Activated CD8-positive, alpha-beta T cell treated with anti-CD3 and anti-CD28 coated beads for 36 hours (primary cell): ENCODE data around the gene SND1. TPM values are rescaled to one million over a fixed set of nuclear protein-coding genes. Genes with fewer than 3 reads are reported as not detected.

ENCODE experiments used
- ATAC-seq: fragments of 200-7000 bp; cut with Tn5 transposase; one replicate; pipeline ENCODE4 v1.10.0; 2021; ENCODE audit warnings: mild to moderate bottlenecking, moderate library complexity
- CTCF ChIA-PET: fragments of 350-600 bp; sonication (Branson Sonifier 250); formaldehyde crosslinking; loops from one replicate; lab custom pipeline; 2021; ENCODE audit warnings: antibody characterized with exemption; lab: Charles Lee
- POLR2A ChIA-PET: fragments of 350-600 bp; sonication (Branson Sonifier 250); formaldehyde crosslinking; loops from one replicate; lab custom pipeline; 2021; ENCODE audit warnings: antibody characterized with exemption; lab: Charles Lee
- DNase-seq: peaks from one replicate; pipeline ENCODE4 v3.0.0-alpha.2; 2020
- H3K27ac Mint-ChIP-seq: one replicate; pipeline ENCODE4 v1.8.0; 2021; ENCODE audit warnings: mild to moderate bottlenecking, mixed read lengths
- H3K27me3 Mint-ChIP-seq: one replicate; pipeline ENCODE4 v1.8.0; 2021; ENCODE audit warnings: mixed read lengths
- H3K36me3 Mint-ChIP-seq: one replicate; pipeline ENCODE4 v1.8.0; 2021; ENCODE audit warnings: low read depth, mixed read lengths
- H3K4me1 Mint-ChIP-seq: one replicate; pipeline ENCODE4 v1.8.0; 2021; ENCODE audit warnings: low read depth, mixed read lengths
- H3K4me3 Mint-ChIP-seq: one replicate; pipeline ENCODE4 v1.8.0; 2021; ENCODE audit warnings: mild to moderate bottlenecking, moderate library complexity, mixed read lengths
- H3K9me3 Mint-ChIP-seq: one replicate; pipeline ENCODE4 v1.8.0; 2021; ENCODE audit warnings: mixed read lengths
- CTCF ChIP-seq: fragments of 200-600 bp; IDR thresholded peaks from one replicate; pipeline ENCODE4 v1.8.0; 2022; ENCODE audit warnings: antibody characterized with exemption, mild to moderate bottlenecking
- intact Hi-C: fragments of 100-400 bp; cut with micrococcal nuclease; formaldehyde crosslinking; loops from one replicate; pipeline ENCODE4 v1.10.0; 2022
- total RNA-seq, 2 experiments: library from RNA; stranded (reverse); gene quantifications; one replicate each; pipeline ENCODE4 v1.2.3, GENCODE V29; 2021

Gene SND1
- total RNA-seq, 2 experiments from 2014 or later, result 206 to 208 TPM

GRCh38 chr7:128003787-128004186 is 351.8 kb downstream of the SND1 start:
- DNase-seq, result peak; percentile 5
- no peak overlapping the region for H3K27ac Mint-ChIP-seq
- H3K4me3 Mint-ChIP-seq, result no peak overlapping the region
- no peak for TF ChIP-seq CTCF
- H3K36me3 Mint-ChIP-seq, result peaks cover 8% of the 10 kb centered on the region
- H3K4me1 Mint-ChIP-seq, result peaks cover 13% of the 10 kb centered on the region
- no peaks in the 10 kb centered on the region for H3K9me3 Mint-ChIP-seq
- peak; percentile 24 for ATAC-seq
- POLR2A ChIA-PET, result no interaction called here
- CTCF ChIA-PET, result no interaction called here
- intact Hi-C loops, result no loop called here
- no peaks in the 10 kb centered on the region for H3K27me3 Mint-ChIP-seq

- no peak for DNase-seq
- ATAC-seq, result no peak
- Mint-ChIP-seq H3K27me3 (no peaks in the 10 kb centered on the region), H3K4me3 (no peak overlapping the region), H3K27ac (no peak overlapping the region), H3K9me3 (no peaks in the 10 kb centered on the region), H3K36me3 (peaks cover 8% of the 10 kb centered on the region), H3K4me1 (peaks cover 13% of the 10 kb centered on the region)
- intact Hi-C loops, result no loop called here
- ChIA-PET POLR2A (interaction anchor here (0.7 kb wide), 1 partner anchor 21 kb away, joined by 3 read pairs; no protein-coding TSS in a partner anchor), CTCF (interaction anchor here (1.0 kb wide), 1 partner anchor 296 kb away, joined by 3 read pairs; no protein-coding TSS in a partner anchor)
- TF ChIP-seq CTCF, result no peak
Measured at GRCh38 chr7:128004623-128005022, 352.6 kb downstream of the SND1 start.

GRCh38 chr7:128005117-128005516 is 353.1 kb downstream of the SND1 start:
- no peak overlapping the region for H3K4me3 Mint-ChIP-seq
- ATAC-seq, result no peak

GRCh38 chr7:128005759-128006159 is 353.8 kb downstream of the SND1 start:
- ATAC-seq (no peak), DNase-seq (no peak)
- Mint-ChIP-seq H3K4me1 (peaks cover 13% of the 10 kb centered on the region), H3K4me3 (no peak overlapping the region), H3K27me3 (no peaks in the 10 kb centered on the region), H3K27ac (no peak overlapping the region), H3K36me3 (peaks cover 10% of the 10 kb centered on the region), H3K9me3 (no peaks in the 10 kb centered on the region)
- CTCF ChIA-PET, result no interaction called here
- intact Hi-C loops, result no loop called here
- TF ChIP-seq CTCF, result no peak
- POLR2A ChIA-PET, result no interaction called here

More at GRCh38 chr7:128005117-128005516, 353.1 kb downstream of the SND1 start:
- POLR2A ChIA-PET, result interaction anchor here (0.7 kb wide), 1 partner anchor 20 kb away, joined by 3 read pairs; no protein-coding TSS in a partner anchor
- H3K27ac Mint-ChIP-seq, result no peak overlapping the region
- peaks cover 10% of the 10 kb centered on the region for H3K36me3 Mint-ChIP-seq
- no peak for TF ChIP-seq CTCF
- no peak for DNase-seq
- no peaks in the 10 kb centered on the region for H3K9me3 Mint-ChIP-seq
- CTCF ChIA-PET, result interaction anchor here (1.0 kb wide), 1 partner anchor 297 kb away, joined by 3 read pairs; no protein-coding TSS in a partner anchor
- intact Hi-C loops, result no loop called here
- H3K4me1 Mint-ChIP-seq, result peaks cover 13% of the 10 kb centered on the region
- no peaks in the 10 kb centered on the region for H3K27me3 Mint-ChIP-seq

- Mint-ChIP-seq H3K27ac (no peak overlapping the region), H3K4me1 (peaks cover 13% of the 10 kb centered on the region), H3K9me3 (no peaks in the 10 kb centered on the region), H3K27me3 (no peaks in the 10 kb centered on the region), H3K36me3 (peaks cover 5% of the 10 kb centered on the region), H3K4me3 (no peak overlapping the region)
- no peak for TF ChIP-seq CTCF
- DNase-seq, result no peak
- intact Hi-C loops, result no loop called here
- ChIA-PET CTCF (interaction anchor here (0.7 kb wide), 1 partner anchor 29 kb away, joined by 3 read pairs; no protein-coding TSS in a partner anchor), POLR2A (no interaction called here)
- no peak for ATAC-seq
Measured at GRCh38 chr7:128006550-128007302, 354.7 kb downstream of the SND1 start.
